Astrocyte (in vitro differentiated cells and primary cell): ENCODE results near the gene SH3PXD2B. TPM values are rescaled to one million over a fixed set of nuclear protein-coding genes. Genes with fewer than 3 reads are reported as not detected.

Source experiments
- DNase-seq: peaks from one replicate; pipeline ENCODE4 v3.0.0-alpha.2; 2010; ENCODE audit warnings: low read depth
- FAIRE-seq: peaks from 2 replicates; lab custom pipeline; 2011; peaks lifted over from hg19 to GRCh38; lab: Jason Lieb, UNC
- H2AFZ ChIP-seq: 2 replicates; pipeline ENCODE4 v1.6.0; 2012; ENCODE audit warnings: low read depth, low read length, inconsistent platforms
- H3K27ac ChIP-seq: 2 replicates; pipeline ENCODE4 v1.5.1; 2011; ENCODE audit warnings: low read depth, low read length, inconsistent platforms
- H3K27me3 ChIP-seq: 2 replicates; pipeline ENCODE4 v1.6.0; 2011; ENCODE audit warnings: low read length, inconsistent platforms; ENCODE audit not compliant: insufficient read depth
- H3K36me3 ChIP-seq: 2 replicates; pipeline ENCODE4 v1.5.1; 2011; ENCODE audit warnings: low read length, inconsistent platforms; ENCODE audit not compliant: insufficient read depth
- H3K4me1 ChIP-seq: 2 replicates; pipeline ENCODE4 v1.5.1; 2011; ENCODE audit warnings: low read length, inconsistent platforms; ENCODE audit not compliant: insufficient read depth
- H3K4me2 ChIP-seq: 2 replicates; pipeline ENCODE4 v1.6.0; 2012; ENCODE audit warnings: low read length, inconsistent platforms
- H3K4me3 ChIP-seq: 2 replicates; pipeline ENCODE4 v1.5.1; 2011; ENCODE audit warnings: low read depth, mild to moderate bottlenecking, low read length, inconsistent platforms; ENCODE audit not compliant: insufficient read depth
- H3K79me2 ChIP-seq: 2 replicates; pipeline ENCODE4 v1.6.0; 2012; ENCODE audit warnings: mild to moderate bottlenecking, low read length, inconsistent platforms; ENCODE audit not compliant: insufficient read depth
- H3K9ac ChIP-seq: 2 replicates; pipeline ENCODE4 v1.6.0; 2012; ENCODE audit warnings: mild to moderate bottlenecking, low read length, inconsistent platforms
- H3K9me3 ChIP-seq: 2 replicates; pipeline ENCODE4 v1.5.1; 2012; ENCODE audit warnings: low read depth, mild to moderate bottlenecking, low read length, inconsistent platforms; ENCODE audit not compliant: insufficient read depth
- H4K20me1 ChIP-seq: 2 replicates; pipeline ENCODE4 v1.6.0; 2012; ENCODE audit warnings: low read length, inconsistent platforms; ENCODE audit not compliant: insufficient read depth
- H3K27ac Mint-ChIP-seq: one replicate; pipeline ENCODE4 v1.8.0; 2021; ENCODE audit warnings: mild to moderate bottlenecking, mixed read lengths; ENCODE audit not compliant: unreplicated experiment
- H3K27me3 Mint-ChIP-seq: one replicate; pipeline ENCODE4 v1.8.0; 2021; ENCODE audit warnings: low read depth, mixed read lengths; ENCODE audit not compliant: unreplicated experiment
- H3K36me3 Mint-ChIP-seq: one replicate; pipeline ENCODE4 v1.8.0; 2021; ENCODE audit warnings: low read depth, mixed read lengths; ENCODE audit not compliant: unreplicated experiment
- H3K4me1 Mint-ChIP-seq: one replicate; pipeline ENCODE4 v1.8.0; 2021; ENCODE audit warnings: low read depth, mixed read lengths; ENCODE audit not compliant: unreplicated experiment
- H3K4me3 Mint-ChIP-seq: one replicate; pipeline ENCODE4 v1.8.0; 2021; ENCODE audit warnings: mild to moderate bottlenecking, moderate library complexity, mixed read lengths; ENCODE audit not compliant: unreplicated experiment
- H3K9me3 Mint-ChIP-seq: one replicate; pipeline ENCODE4 v1.8.0; 2021; ENCODE audit warnings: mild to moderate bottlenecking, mixed read lengths; ENCODE audit not compliant: unreplicated experiment
- CTCF ChIP-seq: IDR thresholded peaks from 2 replicates; pipeline ENCODE4 v1.5.1; 2011; ENCODE audit warnings: low read depth, mild to moderate bottlenecking, inconsistent platforms, low read length, moderate library complexity; ENCODE audit not compliant: insufficient read depth
- EZH2 ChIP-seq: IDR thresholded peaks from 2 replicates; pipeline ENCODE4 v1.6.1; 2012; ENCODE audit warnings: mild to moderate bottlenecking, low read length, inconsistent platforms; ENCODE audit not compliant: insufficient read depth
- total RNA-seq: library from RNA; stranded (reverse); gene quantifications from 2 replicates; pipeline ENCODE4 v1.2.1, GENCODE V29; 2021

Gene SH3PXD2B
- total RNA-seq, 1 donor from 2014 or later = 66.0 TPM

GRCh38 chr5:172325452-172325851 lies 128.9 kb downstream of the SH3PXD2B start:
- DNase-seq (no peak), FAIRE-seq (no peak)
- Histone ChIP-seq H3K79me2 (no peaks in the 10 kb centered on the region), H2AFZ (no peak overlapping the region), H3K36me3 (no peaks in the 10 kb centered on the region), H3K4me3 (no peak overlapping the region), H3K27me3 (no peaks in the 10 kb centered on the region), H4K20me1 (no peaks in the 10 kb centered on the region), H3K9me3 (no peaks in the 10 kb centered on the region), H3K27ac (no peak overlapping the region), H3K9ac (no peak overlapping the region), H3K4me2 (no peak overlapping the region), H3K4me1 (no peaks in the 10 kb centered on the region)
- no peak overlapping the region for H3K4me3 Mint-ChIP-seq
- no peaks in the 10 kb centered on the region for H3K27me3 Mint-ChIP-seq
- H3K36me3 Mint-ChIP-seq = no peaks in the 10 kb centered on the region
- H3K4me1 Mint-ChIP-seq = no peaks in the 10 kb centered on the region
- H3K9me3 Mint-ChIP-seq = no peaks in the 10 kb centered on the region
- TF ChIP-seq EZH2 (no peak), CTCF (no peak)
- H3K27ac Mint-ChIP-seq = no peak overlapping the region

GRCh38 chr5:172322028-172322965 lies 132.0 kb downstream of the SH3PXD2B start:
- Histone ChIP-seq H2AFZ (no peak overlapping the region), H4K20me1 (no peaks in the 10 kb centered on the region), H3K4me2 (no peak overlapping the region), H3K9ac (no peak overlapping the region), H3K9me3 (no peaks in the 10 kb centered on the region), H3K27ac (no peak overlapping the region), H3K27me3 (no peaks in the 10 kb centered on the region), H3K4me3 (no peak overlapping the region), H3K4me1 (no peaks in the 10 kb centered on the region), H3K79me2 (no peaks in the 10 kb centered on the region), H3K36me3 (no peaks in the 10 kb centered on the region)
- Mint-ChIP-seq H3K4me3 (no peak overlapping the region), H3K9me3 (no peaks in the 10 kb centered on the region), H3K36me3 (no peaks in the 10 kb centered on the region), H3K27me3 (no peaks in the 10 kb centered on the region), H3K27ac (no peak overlapping the region), H3K4me1 (no peaks in the 10 kb centered on the region)
- TF ChIP-seq EZH2 = no peak
- no peak for TF ChIP-seq CTCF
- FAIRE-seq (no peak), DNase-seq (no peak)

GRCh38 chr5:172321593-172321992 lies 132.7 kb downstream of the SH3PXD2B start:
- Histone ChIP-seq H3K9me3 (no peaks in the 10 kb centered on the region), H3K27ac (no peak overlapping the region), H3K9ac (no peak overlapping the region), H4K20me1 (no peaks in the 10 kb centered on the region), H3K4me2 (no peak overlapping the region), H3K4me1 (no peaks in the 10 kb centered on the region), H3K36me3 (no peaks in the 10 kb centered on the region), H3K27me3 (no peaks in the 10 kb centered on the region), H2AFZ (no peak overlapping the region), H3K79me2 (no peaks in the 10 kb centered on the region), H3K4me3 (no peak overlapping the region)
- no peaks in the 10 kb centered on the region for H3K4me1 Mint-ChIP-seq
- H3K27ac Mint-ChIP-seq = no peak overlapping the region
- DNase-seq (no peak), FAIRE-seq (no peak)
- TF ChIP-seq EZH2 = no peak
- no peak for TF ChIP-seq CTCF
- H3K4me3 Mint-ChIP-seq = no peak overlapping the region
- H3K27me3 Mint-ChIP-seq = no peaks in the 10 kb centered on the region
- no peaks in the 10 kb centered on the region for H3K9me3 Mint-ChIP-seq
- H3K36me3 Mint-ChIP-seq = no peaks in the 10 kb centered on the region
